GM12801 (cell line): ENCODE measurements around the gene ATP2B2.

Experiments
- CTCF ChIP-seq: IDR thresholded peaks from one replicate; pipeline ENCODE4 v1.5.1; 2011; ENCODE audit warnings: control low read depth; ENCODE audit not compliant: insufficient read length; ENCODE audit errors: extremely low read depth

The ATP2B2 gene

GRCh38 chr3:10550705-10551104, 45.3 kb upstream of the ATP2B2 start:
- no peak for TF ChIP-seq CTCF

GRCh38 chr3:10549617-10550230, 44.3 kb upstream of the ATP2B2 start:
- TF ChIP-seq CTCF: no peak

GRCh38 chr3:10548992-10549391, 43.6 kb upstream of the ATP2B2 start:
- no peak for TF ChIP-seq CTCF

- TF ChIP-seq CTCF: no peak
Measured at GRCh38 chr3:10547841-10548783, 42.7 kb upstream of the ATP2B2 start.

GRCh38 chr3:10547413-10547812, 42.0 kb upstream of the ATP2B2 start:
- TF ChIP-seq CTCF: no peak

- TF ChIP-seq CTCF: no peak
Measured at GRCh38 chr3:10546820-10547263, 41.5 kb upstream of the ATP2B2 start.

GRCh38 chr3:10546181-10546624, 40.8 kb upstream of the ATP2B2 start:
- no peak for TF ChIP-seq CTCF
